CD4-positive, CD25-positive, alpha-beta regulatory T cell (primary cell): ENCODE measurements around the gene CD81. TPM values are rescaled to one million over a fixed set of nuclear protein-coding genes. Genes with fewer than 3 reads are reported as not detected.

Experiments used
- ATAC-seq, 2 donors: fragments of 150-1000 bp; cut with Tn5 transposase; one replicate each; pipeline ENCODE4 v1.10.0; 2021; ENCODE audit warnings: low read depth in 2 of 2, moderate number of reproducible peaks in 2 of 2, moderate library complexity in 1 of 2
- DNase-seq, 3 donors: peaks; one replicate each; pipeline versions ENCODE4 v3.0.0 to v3.0.0-alpha.2; 2012 to 2022; ENCODE audit warnings: mixed read lengths in 1 of 3
- H3K27ac ChIP-seq: one replicate; pipeline ENCODE4 v1.7.0; 2013; ENCODE audit warnings: mild to moderate bottlenecking, low read length; ENCODE audit not compliant: insufficient read depth, poor library complexity, severe bottlenecking
- H3K27me3 ChIP-seq: one replicate; pipeline ENCODE4 v1.7.0; 2013; ENCODE audit warnings: low read length; ENCODE audit not compliant: control insufficient read depth, insufficient read depth
- H3K36me3 ChIP-seq: one replicate; pipeline ENCODE4 v1.7.0; 2013; ENCODE audit warnings: mild to moderate bottlenecking, low read length, moderate library complexity; ENCODE audit not compliant: control insufficient read depth, insufficient read depth
- H3K4me1 ChIP-seq: 2 replicates; pipeline ENCODE4 v1.7.0; 2013; ENCODE audit warnings: mild to moderate bottlenecking, low read length; ENCODE audit not compliant: insufficient read depth, control insufficient read depth, poor library complexity, severe bottlenecking
- H3K4me3 ChIP-seq: one replicate; pipeline ENCODE4 v1.7.0; 2013; ENCODE audit warnings: low read depth, mild to moderate bottlenecking, low read length, moderate library complexity
- H3K9me3 ChIP-seq, 2 experiments: 1 replicate in 1 of 2; 2 replicates in 1 of 2; pipeline ENCODE4 v1.7.0; 2013; ENCODE audit warnings: low read length in 2 of 2, mild to moderate bottlenecking in 1 of 2, moderate library complexity in 1 of 2; ENCODE audit not compliant: control insufficient read depth in 2 of 2
- H3K27ac Mint-ChIP-seq, 3 donors: one replicate each; pipeline ENCODE4 v1.8.0; 2020 to 2022; ENCODE audit warnings: mild to moderate bottlenecking in 3 of 3, mixed read lengths in 3 of 3, moderate library complexity in 2 of 3
- H3K27me3 Mint-ChIP-seq: one replicate; pipeline ENCODE4 v1.8.0; 2022; ENCODE audit warnings: mild to moderate bottlenecking, mixed read lengths
- H3K36me3 Mint-ChIP-seq: one replicate; pipeline ENCODE4 v1.8.0; 2020; ENCODE audit warnings: mixed read lengths
- H3K4me1 Mint-ChIP-seq, 4 donors: one replicate each; pipeline ENCODE4 v1.8.0; 2020 to 2022; ENCODE audit warnings: mixed read lengths in 4 of 4, mild to moderate bottlenecking in 1 of 4
- H3K4me3 Mint-ChIP-seq, 4 donors: one replicate each; pipeline ENCODE4 v1.8.0; 2020 to 2022; ENCODE audit warnings: mild to moderate bottlenecking in 4 of 4, mixed read lengths in 4 of 4, moderate library complexity in 3 of 4
- H3K9me3 Mint-ChIP-seq, 7 donors: one replicate each; pipeline ENCODE4 v1.8.0; 2020 to 2022; ENCODE audit warnings: mixed read lengths in 7 of 7, mild to moderate bottlenecking in 3 of 7, moderate library complexity in 2 of 7
- polyA plus RNA-seq, 4 donors: library from polyadenylated mRNA; unstranded; fragments of 300-500 nt; fragmentation: Illumina TruSeq; gene quantifications; one replicate each; pipeline ENCODE4 v1.2.3, GENCODE V29; 2021
- total RNA-seq: library from RNA; stranded (reverse); gene quantifications from one replicate; pipeline ENCODE4 v1.2.3, GENCODE V29; 2022

Gene CD81
- total and polyA plus RNA-seq, 5 donors from 2014 or later: 13.2 to 156 (median 17.1) TPM

DNA sequence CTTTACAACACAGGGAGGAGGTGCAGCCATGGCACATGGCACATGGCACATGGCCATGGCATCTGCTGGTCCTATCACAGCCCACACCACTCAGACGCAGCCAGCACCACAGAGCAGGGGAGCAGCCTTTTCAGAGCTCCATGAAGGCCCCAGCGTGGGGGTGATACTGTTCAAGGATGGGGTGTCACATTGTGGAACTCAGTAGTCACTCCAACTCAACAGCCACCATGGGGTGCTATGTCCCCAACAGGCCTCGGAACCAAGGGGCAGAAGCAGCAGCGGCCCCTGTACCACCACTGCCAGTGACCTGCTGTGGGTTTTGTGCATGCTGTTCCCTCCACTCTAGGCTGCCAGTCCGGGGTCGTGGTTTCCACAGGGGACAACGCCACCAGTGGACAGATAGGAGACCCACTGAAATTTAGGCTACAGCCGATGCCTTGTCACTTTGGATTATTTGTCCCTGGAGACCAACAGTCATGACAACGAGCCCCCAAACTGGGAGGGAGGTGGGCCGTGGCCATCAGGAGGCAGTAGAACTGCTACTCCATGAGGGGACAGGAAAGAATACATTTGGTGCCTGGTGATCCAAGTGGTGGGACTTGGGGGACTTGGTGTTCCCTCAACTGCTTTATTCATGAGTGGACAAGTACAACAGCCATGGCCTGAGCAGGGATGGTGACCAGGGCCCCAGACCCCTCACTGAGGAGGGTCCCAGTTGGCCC is 30.4 kb upstream of the CD81 start:
- Histone ChIP-seq H3K27ac (no peak overlapping the region), H3K9me3 (peaks cover 6% of the 10 kb centered on the region in 2 experiments), H3K4me1 (no peaks in the 10 kb centered on the region), H3K4me3 (no peak overlapping the region), H3K36me3 (no peaks in the 10 kb centered on the region), H3K27me3 (no peaks in the 10 kb centered on the region)
- DNase-seq (no peak), ATAC-seq (no peak)
- Mint-ChIP-seq H3K36me3 (peaks cover 14% of the 10 kb centered on the region), H3K27ac (no peak overlapping the region), H3K4me3 (no peak overlapping the region), H3K9me3 (peaks cover 0 to 23% (median 4%) of the 10 kb centered on the region in 7 donors), H3K27me3 (peaks cover 5% of the 10 kb centered on the region), H3K4me1 (no peaks in the 10 kb centered on the region)

DNA sequence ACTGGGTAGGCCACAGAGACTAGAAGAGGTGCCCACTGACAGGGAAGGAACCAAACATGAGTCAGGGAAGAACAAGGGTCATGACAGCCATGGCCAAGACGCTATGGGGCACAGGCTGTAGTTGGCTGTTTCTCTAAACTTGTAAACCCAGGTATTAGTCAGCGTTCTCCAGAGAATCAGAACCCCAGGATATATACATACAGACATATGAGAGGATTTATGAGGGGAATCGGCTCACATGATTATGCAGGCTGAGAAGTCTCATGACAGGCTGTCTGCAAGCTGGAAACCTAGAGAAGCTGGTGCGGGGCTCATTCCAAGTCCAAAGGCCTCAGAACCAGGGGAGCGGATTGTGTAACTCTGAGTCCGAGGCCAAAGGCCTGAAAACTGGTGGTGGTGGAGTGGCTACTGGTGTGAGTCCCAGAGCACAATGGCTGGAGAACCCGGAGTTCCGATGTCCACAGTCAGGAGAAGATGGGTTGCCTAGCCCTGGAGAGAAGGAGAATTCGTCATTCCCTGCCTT is 29.7 kb upstream of the CD81 start:
- H3K9me3 Mint-ChIP-seq: peaks cover 0 to 23% (median 3%) of the 10 kb centered on the region in 7 donors

DNA sequence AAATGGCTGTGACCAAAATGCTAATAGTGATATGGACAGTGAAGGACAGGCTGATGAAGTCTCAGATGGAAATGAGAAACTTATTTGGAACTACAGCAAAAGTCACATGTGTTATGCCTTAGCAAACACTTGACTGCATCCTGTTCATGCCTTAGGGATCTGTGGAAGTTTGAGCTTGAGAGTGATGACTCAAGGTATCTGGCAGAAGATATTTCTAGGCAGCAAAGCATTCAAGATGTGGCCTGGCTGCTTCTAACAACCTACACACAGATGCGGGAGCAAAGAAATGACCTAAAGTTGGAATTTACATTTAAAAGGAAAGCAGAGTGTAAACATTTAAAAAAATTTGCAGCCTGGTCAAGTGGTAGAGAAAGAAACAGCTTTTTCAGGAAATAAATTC is 28.1 kb upstream of the CD81 start:
- no peak for DNase-seq
- no peaks in the 10 kb centered on the region for H3K27me3 ChIP-seq
- peaks cover 10% of the 10 kb centered on the region for H3K36me3 Mint-ChIP-seq
- H3K9me3 Mint-ChIP-seq: peaks cover 0 to 23% (median 3%) of the 10 kb centered on the region in 7 donors
- no peak for ATAC-seq
- no peak overlapping the region for H3K27ac Mint-ChIP-seq
- no peak overlapping the region for H3K4me3 ChIP-seq
- H3K4me1 ChIP-seq: no peaks in the 10 kb centered on the region
- no peaks in the 10 kb centered on the region for H3K4me1 Mint-ChIP-seq
- no peak overlapping the region for H3K27ac ChIP-seq
- H3K4me3 Mint-ChIP-seq: no peak overlapping the region
- peaks cover 6% of the 10 kb centered on the region in 2 experiments for H3K9me3 ChIP-seq
- peaks cover 5% of the 10 kb centered on the region for H3K27me3 Mint-ChIP-seq
- H3K36me3 ChIP-seq: no peaks in the 10 kb centered on the region

More for the DNA sequence above, 29.7 kb upstream of the CD81 start:
- H3K9me3 ChIP-seq: peaks cover 6% of the 10 kb centered on the region in 2 experiments
- H3K27me3 Mint-ChIP-seq: peaks cover 5% of the 10 kb centered on the region
- no peaks in the 10 kb centered on the region for H3K36me3 ChIP-seq
- no peaks in the 10 kb centered on the region for H3K4me1 Mint-ChIP-seq
- no peaks in the 10 kb centered on the region for H3K4me1 ChIP-seq
- no peak overlapping the region for H3K4me3 Mint-ChIP-seq
- ATAC-seq (no peak), DNase-seq (no peak)
- no peak overlapping the region for H3K27ac Mint-ChIP-seq
- H3K27me3 ChIP-seq: no peaks in the 10 kb centered on the region
- H3K4me3 ChIP-seq: no peak overlapping the region
- no peak overlapping the region for H3K27ac ChIP-seq
- H3K36me3 Mint-ChIP-seq: peaks cover 14% of the 10 kb centered on the region

DNA sequence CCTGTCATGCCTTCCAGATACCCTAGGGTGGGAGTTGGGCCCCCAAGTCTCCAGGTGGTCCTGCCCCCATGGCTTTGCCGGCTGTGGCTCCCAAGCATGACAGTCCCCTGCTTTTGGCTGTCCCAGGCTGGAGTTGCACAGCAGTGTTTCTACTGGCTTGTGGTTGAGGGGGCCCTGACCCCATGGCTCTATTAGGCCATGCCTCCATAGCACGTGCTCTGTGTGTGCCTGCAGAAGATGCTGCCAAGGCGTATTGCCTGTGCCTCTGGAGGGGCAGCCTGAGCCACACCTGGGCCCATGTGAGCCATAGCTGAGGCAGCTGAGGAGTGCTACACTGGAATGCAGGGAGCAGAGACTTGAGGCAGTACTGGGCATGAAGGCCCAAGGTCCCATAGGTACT is 25.4 kb upstream of the CD81 start:
- Mint-ChIP-seq H3K27me3 (peaks cover 5% of the 10 kb centered on the region), H3K9me3 (peaks cover 0 to 20% (median 3%) of the 10 kb centered on the region in 7 donors), H3K4me3 (no peak overlapping the region), H3K27ac (no peak overlapping the region), H3K4me1 (no peaks in the 10 kb centered on the region), H3K36me3 (no peaks in the 10 kb centered on the region)
- Histone ChIP-seq H3K4me3 (no peak overlapping the region), H3K9me3 (peaks cover 6% of the 10 kb centered on the region in 2 experiments), H3K4me1 (no peaks in the 10 kb centered on the region), H3K27ac (no peak overlapping the region), H3K36me3 (no peaks in the 10 kb centered on the region), H3K27me3 (no peaks in the 10 kb centered on the region)
- ATAC-seq (no peak), DNase-seq (no peak)

DNA sequence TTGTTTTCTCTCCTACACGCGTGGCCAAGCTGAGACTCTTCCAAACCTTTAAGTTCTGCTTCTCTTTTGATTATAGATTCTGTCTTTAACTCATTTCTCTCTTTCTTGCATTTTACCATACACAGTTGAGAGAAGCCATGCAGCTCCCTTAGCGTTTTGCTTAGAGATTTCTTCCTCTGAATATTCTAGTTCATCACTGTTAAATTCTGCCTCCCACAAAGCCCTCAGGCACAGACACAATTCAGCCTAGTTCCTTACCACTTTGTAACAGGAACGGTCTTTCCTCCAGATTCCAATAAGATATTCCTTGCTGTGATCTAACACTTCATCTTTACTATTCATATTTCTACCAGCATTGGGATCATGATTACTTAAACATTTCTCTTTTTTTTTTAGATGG is 24.7 kb upstream of the CD81 start:
- H3K27ac ChIP-seq: no peak overlapping the region
- DNase-seq (no peak), ATAC-seq (no peak)
- Mint-ChIP-seq H3K27ac (no peak overlapping the region), H3K4me3 (no peak overlapping the region), H3K4me1 (no peaks in the 10 kb centered on the region), H3K36me3 (no peaks in the 10 kb centered on the region), H3K27me3 (peaks cover 5% of the 10 kb centered on the region), H3K9me3 (peaks cover 0 to 17% (median 3%) of the 10 kb centered on the region in 7 donors)
- H3K36me3 ChIP-seq: no peaks in the 10 kb centered on the region
- peaks cover 6% of the 10 kb centered on the region in 2 experiments for H3K9me3 ChIP-seq
- no peak overlapping the region for H3K4me3 ChIP-seq
- no peaks in the 10 kb centered on the region for H3K4me1 ChIP-seq
- no peaks in the 10 kb centered on the region for H3K27me3 ChIP-seq

DNA sequence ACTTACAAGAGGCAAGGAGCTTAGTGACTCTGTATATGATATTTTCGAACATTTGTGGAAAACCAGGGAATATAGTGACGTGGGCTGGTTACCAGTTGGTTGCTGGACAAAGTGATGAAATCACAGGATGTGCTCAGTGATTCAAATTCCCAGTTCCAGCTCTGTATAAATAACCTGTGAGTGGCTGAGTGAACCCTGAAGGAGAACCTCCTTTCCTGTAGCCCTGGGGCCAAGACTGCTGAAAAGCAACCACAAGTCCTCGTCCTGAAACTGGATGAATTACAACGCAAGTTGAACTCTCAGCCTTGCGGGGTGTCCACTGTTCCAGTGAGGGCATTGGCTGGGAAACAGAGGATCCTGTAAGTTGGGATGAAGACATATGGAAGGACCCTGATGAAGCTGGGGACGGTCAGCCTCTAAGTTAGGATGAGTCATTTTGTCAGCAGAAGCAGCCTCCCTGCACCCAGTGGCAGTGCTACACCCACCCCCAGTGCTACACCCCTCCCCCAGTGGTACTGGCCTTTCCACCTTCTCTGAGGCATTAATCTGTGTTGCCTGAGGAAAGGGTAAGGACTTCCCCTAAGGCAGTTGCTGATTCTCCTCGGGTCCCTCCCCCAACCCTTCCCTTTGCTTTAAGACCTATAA is 22.0 kb upstream of the CD81 start:
- Mint-ChIP-seq H3K27ac (no peak overlapping the region), H3K27me3 (peaks cover 5% of the 10 kb centered on the region), H3K4me3 (no peak overlapping the region), H3K4me1 (no peaks in the 10 kb centered on the region), H3K36me3 (no peaks in the 10 kb centered on the region), H3K9me3 (peaks cover 0 to 3% (median 0%) of the 10 kb centered on the region in 7 donors)
- Histone ChIP-seq H3K27ac (no peak overlapping the region), H3K4me3 (no peak overlapping the region), H3K9me3 (no peaks in the 10 kb centered on the region), H3K36me3 (no peaks in the 10 kb centered on the region), H3K4me1 (no peaks in the 10 kb centered on the region), H3K27me3 (no peaks in the 10 kb centered on the region)
- no peak for DNase-seq
- no peak for ATAC-seq

DNA sequence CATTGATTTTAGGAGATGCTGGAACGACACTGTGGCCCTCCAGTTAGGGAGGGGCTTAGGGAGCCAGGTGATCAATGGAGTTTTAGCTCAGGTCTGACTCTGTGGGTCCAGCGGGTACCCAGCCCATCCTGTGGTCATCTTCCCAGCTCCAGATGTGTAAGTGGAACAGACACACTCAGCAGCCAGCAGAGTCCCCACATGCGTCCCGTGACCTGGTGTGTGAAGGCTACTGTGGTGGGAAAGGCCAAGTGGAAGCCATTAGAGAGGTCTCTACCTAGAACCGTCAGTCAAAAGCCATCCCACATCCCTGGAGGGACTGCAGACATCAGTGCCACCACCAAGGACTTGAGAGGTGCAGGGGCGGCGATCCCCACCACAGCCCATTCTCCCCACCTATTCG is 19.9 kb upstream of the CD81 start:
- no peaks in the 10 kb centered on the region for H3K4me1 ChIP-seq
- Mint-ChIP-seq H3K27me3 (no peaks in the 10 kb centered on the region), H3K9me3 (no peaks in the 10 kb centered on the region), H3K4me1 (peaks cover 0 to 2% (median 0%) of the 10 kb centered on the region in 4 donors), H3K4me3 (no peak overlapping the region), H3K27ac (no peak overlapping the region), H3K36me3 (peaks cover 5% of the 10 kb centered on the region)
- DNase-seq: no peak
- H3K27ac ChIP-seq: no peak overlapping the region
- no peaks in the 10 kb centered on the region for H3K36me3 ChIP-seq
- no peak for ATAC-seq
- no peaks in the 10 kb centered on the region for H3K9me3 ChIP-seq
- H3K27me3 ChIP-seq: no peaks in the 10 kb centered on the region
- H3K4me3 ChIP-seq: no peak overlapping the region
